HTR-8/SVneo (cell line): ENCODE measurements around the gene TMEM163.

Experiments used
- DNase-seq: peaks from one replicate; pipeline ENCODE4 v3.0.0; 2011; ENCODE audit warnings: low spot score, mixed read lengths; ENCODE audit not compliant: insufficient read length
- FAIRE-seq: peaks from 2 replicates; lab custom pipeline; 2011; peaks lifted over from hg19 to GRCh38; lab: Jason Lieb, UNC

The TMEM163 gene

DNA sequence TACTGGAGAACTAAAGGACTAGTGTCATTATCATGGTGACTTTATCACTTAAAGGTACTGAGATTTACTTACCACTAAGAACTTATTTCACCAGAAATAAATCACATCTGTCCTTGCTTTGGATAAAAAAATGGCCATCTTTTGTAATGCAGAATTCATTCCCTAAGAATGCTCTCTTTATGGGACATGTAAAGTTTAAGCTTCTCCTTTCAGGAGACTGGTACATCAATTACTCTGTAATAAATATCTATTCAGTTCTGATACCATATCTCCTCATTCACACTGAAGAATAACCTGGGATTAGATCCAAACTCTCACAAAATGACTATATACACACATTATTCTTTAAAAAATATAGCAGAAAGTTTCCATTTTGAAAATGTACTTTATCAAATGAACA lies 24.4 kb downstream of the TMEM163 start:
- FAIRE-seq (no peak), DNase-seq (no peak)

DNA sequence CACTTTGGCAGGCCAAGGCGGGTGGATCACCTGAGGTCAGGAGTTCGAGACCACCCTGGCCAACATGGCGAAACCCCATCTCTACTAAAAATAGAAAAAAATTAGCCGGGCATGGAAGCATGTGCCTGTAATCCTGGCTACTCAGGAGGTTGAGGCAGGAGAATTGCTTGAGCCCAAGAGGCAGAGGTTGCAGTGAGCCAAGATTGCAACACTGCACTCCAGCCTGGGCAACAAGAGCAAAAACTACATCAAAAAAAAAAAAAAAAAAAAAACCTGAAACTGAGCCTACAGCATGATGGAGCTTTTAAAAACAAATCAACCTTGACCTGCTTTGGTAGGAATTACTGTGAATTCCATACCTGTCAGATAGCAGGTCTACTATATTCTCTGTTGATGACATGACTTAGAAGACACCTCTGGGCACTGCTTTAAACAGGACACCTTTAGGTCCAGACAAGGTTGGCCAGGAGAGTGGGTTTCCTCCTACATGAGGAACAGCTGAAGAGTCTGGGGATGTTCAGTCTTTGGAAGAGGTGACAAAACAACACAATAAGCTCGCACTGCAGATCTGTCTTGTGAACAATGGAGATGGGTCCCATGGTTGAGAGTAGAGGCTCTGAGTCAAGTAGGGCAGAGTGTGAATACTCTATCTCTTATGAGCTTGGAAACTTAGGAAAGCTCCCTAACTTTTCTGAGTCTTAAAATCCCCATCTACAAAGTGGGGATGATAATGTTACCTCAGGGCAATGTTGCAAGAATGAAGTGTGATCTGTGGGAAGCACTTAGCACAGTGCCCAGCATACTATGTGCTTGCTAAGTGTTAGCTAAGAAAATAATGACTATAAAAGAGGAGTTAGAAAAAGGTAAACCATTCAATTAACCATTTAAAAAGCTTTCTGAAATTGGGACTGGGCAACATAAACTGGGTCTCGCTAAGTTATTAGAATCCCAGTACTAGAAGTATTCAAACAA lies 25.2 kb downstream of the TMEM163 start:
- FAIRE-seq (no peak), DNase-seq (no peak)

DNA sequence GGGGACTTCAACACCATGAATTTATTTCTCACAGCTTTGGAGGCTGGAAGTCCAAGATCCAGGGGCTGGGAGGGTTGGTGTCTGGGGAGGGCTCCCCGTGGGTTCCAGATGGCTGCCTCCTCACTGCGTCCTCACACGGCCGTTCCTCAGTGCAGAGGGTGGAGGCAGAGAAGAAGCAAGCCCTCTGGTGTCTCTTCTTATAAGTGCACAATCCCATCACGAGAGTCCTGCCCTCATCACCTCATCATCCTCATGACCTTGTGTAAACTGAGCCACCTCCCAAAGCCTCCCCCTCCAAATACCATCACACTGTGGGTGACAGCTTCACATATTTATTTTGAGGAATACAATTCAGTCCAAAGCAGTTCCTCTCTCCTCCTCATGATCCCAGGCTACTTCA lies 26.3 kb downstream of the TMEM163 start:
- DNase-seq, result no peak
- FAIRE-seq, result no peak

DNA sequence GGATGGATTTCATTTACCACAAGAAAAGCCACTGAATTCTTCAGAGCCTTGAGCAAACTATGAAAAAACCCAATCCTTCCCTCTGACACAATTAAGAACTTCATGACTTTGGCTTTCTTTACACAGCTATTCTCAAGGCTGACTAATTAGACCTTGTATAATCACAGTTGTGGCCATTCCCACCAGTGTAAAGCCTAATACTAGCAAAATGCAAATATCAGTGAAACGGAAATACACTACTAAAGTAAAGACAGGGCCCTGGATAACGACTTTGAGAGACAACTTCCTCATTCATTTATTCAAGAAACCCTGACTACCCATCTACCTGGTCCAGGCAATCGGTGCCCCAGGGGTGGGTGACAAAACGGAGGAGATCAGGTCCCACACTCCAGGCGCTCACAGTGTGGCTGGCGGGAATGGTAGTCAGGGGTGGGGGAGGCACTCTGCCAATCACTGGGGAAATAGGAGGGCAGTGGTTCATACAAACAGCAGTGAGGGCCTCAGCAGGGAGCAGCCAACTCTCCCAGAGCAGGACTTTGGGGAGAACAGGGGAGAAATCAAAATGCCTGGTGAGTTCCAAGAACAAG lies 28.1 kb downstream of the TMEM163 start:
- FAIRE-seq (no peak), DNase-seq (no peak)

DNA sequence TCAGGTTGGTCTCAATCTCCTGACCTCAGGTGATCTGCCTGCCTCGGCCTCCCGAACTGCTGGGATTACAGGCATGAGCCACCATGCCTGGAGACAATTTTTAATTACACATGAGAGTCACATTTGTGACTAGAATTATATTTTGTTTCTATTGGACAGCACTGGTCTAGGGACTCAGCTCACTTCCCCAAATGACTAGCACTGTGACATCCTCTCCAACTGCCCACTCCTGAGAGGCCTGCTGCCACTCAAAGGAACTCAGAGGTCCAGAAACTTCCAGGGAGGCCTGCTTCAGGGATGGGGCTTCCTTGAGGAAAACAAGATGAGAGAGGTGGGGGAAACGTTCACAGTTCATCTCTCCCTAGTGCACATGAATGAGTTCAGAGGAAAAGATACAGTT lies 29.5 kb downstream of the TMEM163 start:
- DNase-seq, result no peak

DNA sequence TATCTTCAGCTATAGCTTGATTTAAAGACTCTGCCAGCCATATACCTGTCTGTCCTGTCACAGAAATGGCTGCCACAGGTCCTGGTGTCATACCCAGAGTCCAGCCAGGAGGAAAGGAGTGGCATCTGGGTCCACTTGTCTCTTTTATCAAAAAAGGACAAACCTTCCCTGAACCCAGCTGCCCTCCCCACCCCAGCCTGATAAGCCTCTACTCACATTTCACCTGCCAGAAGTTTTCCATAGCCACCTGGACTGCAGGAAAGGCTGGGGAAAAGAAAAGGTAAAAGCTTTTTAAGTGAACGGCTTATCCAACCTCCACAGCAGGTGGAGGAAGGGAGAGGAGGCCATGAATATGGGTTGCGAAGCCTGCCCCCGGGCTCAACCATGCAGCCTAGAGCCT lies 32.8 kb downstream of the TMEM163 start:
- no peak for DNase-seq
- FAIRE-seq, result no peak

More for the DNA sequence above, 29.5 kb downstream of the TMEM163 start:
- no peak for FAIRE-seq

DNA sequence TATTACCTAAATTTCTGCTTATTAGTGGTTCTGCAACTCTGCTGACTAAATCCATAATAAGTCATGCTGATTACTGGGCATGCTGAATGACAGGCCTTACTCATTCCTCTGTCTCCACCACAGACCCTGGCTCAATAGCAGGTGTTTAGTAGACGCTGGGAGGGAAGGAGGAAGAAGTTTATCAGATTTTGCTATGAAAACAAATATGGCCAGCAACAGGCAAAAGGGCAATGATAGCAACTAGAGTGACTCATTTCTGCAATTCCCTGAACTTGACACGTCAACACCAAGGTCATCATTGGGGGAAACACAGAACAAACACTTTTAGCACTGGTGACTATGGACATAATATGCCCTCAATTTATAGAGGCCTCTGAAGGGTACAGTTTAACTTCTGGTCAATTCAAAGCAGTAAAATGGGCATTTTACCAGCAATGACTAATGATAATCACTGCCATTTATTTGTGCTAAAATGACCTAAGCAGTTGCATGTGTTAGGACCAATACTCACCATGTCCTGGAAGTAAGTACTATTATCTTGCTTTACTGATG lies 35.2 kb downstream of the TMEM163 start:
- no peak for FAIRE-seq

DNA sequence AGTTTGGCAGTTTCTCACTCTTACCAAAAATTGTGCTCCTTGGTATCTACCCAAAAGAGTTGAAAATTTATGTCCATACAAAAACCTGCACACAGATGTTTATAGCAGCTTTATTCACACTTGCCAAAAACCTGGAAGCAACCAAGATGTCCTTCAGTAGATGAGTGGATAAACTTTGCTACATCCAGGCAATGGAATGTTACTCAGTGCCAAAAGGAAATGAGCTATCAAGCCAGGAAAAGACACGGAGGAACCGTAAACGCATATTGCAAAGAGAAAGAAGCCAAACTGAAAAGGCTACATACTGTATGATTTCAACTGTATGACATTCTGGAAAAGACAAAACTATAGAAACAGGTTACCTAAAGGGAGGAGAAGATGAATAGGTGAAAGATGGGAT lies 36.1 kb downstream of the TMEM163 start:
- DNase-seq, result no peak
- no peak for FAIRE-seq

More for the DNA sequence above, 35.2 kb downstream of the TMEM163 start:
- no peak for DNase-seq

DNA sequence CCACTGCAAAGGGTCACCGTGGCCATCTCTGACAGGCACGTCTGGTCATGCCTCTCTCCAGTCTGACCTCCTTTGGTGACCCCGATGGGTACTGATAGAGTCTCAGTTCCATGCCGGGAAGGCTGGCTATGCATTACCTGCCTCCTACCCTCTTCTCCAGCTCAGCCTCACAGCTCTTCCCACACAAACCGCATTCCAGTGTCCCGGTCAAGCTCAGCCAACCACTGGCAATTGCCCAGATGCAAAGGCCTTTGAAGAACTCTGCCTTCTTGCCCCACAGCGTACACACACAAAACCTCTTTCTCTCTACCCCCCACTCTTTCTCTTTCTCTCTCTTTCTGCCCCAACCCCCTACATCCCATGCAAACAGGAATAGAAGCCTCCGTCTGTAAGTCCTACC lies 37.6 kb downstream of the TMEM163 start:
- FAIRE-seq, result no peak

DNA sequence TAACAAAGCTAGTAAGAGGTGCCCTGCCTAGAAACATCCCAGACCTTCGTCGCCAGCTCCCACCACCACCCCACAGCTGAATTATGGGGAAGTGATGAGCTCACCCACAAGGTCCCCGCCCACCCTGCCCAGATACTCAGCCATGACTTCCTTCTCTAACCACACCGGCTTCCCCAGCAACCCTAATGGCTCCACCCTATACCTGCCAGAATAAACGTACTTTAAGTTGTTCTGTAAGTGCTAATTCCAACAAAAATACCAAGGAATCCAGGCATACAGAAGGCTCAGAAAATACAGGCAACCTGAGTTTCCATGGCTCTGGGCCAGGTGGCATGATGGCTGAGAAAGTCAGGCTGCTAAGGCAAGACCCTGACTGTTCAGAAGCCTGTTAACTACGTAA lies 39.1 kb downstream of the TMEM163 start:
- no peak for DNase-seq

More for the DNA sequence above, 37.6 kb downstream of the TMEM163 start:
- DNase-seq, result no peak

DNA sequence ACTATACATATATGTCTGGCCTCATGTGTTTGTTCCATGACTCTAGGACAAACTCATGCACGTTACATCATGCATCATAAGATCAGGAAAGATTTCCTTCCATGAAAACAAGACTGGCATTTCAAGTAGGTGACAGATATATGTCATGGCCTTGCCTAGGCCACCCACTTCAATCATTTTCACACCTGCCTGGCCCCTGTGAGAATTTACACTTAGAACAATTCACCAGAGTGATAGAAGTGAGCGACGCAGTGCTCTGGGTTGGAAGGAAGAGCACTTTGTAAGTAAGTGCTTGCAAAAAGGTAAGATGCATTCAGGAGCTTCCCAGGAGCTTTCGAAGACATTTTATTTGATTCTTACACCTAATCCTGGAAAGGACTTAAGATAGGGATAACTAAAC lies 39.5 kb downstream of the TMEM163 start:
- DNase-seq (no peak), FAIRE-seq (no peak)

More for the DNA sequence above, 39.1 kb downstream of the TMEM163 start:
- FAIRE-seq, result no peak

DNA sequence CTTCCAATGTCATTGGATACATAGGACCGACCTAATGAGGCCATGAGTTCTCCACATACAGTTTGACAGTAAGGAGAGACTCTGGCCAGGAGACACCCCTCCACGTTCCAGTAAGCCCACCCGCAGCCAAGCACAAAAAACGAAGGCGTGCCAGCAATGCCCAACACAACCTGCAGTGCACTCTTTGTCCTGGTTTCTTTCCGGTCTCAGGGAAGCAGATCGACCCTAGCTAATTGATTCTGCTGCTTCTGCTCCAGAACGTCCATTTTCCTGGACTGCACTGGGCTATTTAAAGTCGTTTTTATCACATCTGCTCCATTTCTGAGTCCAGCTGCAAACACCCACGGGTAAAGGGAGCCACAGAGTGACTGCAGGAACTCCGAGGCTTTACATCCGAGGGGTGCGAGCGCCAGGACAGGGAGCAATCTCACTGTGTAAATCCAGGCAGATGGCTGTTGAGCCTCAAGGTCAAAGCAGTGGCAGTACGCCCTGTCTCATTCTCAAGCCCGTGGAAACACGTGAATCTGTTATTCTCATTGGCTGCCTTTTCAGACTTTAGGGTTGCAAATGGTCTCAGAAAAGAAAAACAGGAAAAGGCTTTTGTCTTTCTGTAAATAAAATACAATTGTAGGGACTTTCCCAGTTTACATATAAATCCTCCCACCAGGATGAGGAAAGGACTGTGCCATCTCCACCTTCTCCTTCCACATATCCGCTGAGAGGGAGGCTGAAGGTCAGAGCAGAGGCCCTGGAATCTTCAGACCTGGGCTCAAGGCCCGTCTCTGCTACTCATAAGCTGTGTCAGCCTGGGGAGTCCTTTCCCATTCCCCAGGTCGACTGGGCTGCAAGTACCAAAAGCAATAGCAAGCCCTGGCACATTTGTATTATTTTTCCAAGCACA lies 40.7 kb downstream of the TMEM163 start:
- no peak for DNase-seq
- FAIRE-seq, result no peak

DNA sequence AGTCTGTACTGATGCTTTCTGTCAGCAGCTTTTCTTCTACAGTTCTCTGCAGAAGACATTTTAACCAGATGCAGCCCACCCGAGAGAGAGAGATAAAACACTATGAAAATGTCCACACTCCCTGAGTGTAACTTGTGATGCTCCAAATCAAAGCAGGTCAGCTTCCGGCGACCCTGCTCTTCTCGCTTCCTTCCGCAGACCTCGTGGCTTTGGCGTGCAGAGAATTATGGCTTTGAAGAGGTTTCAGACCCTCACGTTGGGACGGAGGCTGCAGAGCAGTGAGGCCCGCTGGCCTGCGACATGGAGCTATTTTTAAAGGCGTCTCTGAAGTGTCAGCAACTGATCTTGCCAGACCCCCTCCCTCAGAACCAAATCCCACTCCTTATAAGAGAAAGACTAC lies 41.8 kb downstream of the TMEM163 start:
- no peak for DNase-seq
- FAIRE-seq, result no peak

DNA sequence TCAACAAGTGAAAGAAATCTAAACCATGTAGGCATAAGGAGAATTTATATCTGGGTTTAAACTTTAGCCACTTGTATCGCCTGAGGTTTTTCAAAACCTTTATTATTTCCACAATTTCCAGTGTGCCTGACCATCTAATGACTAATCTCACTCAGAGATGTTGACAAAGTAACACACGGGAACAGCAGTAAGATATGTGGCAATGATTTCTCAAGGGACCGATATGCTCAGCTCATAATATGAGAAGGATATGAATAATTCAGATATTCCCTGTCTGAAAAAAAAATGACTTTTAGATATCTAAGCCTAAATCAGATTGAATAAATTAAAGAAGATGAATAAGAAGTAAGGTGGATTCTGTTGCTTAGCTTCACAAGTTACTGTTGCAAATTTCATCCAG lies 43.5 kb downstream of the TMEM163 start:
- DNase-seq, result no peak
- FAIRE-seq, result no peak

DNA sequence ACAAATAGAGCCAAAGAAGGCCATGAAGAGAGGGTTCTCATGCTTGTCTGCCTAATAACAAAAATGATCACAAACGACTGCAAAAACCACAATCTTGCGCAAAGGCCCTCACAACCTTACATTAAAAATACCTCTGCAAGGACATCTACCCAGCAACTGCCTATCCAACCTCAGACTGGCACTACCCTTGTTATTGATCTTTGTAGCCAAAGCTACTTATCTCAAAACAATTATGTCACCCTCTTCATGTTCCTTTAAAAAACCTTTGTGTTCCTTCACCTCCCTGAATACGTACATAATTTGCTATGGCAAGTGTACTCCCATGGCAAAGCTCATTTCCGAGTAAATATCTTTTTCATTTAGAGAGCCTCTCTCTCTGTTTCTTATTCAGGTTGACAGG lies 44.1 kb downstream of the TMEM163 start:
- DNase-seq, result no peak
- FAIRE-seq, result no peak

DNA sequence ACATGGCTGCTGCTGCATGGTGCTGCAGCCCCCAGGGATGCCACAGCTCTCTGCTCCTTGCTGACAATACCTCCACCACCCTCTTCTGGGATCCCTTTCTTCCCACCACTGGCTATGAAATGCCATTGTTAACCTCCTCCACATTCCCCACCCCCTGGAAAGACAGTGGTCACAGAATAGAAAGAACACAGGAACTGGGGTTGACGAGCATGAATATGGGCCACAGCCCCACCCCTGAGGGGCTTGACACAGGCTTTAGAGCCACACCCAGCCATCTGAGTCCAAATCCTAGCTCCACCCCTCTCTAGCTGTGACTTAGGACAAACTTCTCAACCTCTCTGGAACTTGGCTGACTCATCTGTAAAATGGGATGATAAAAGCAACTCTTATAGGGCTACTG lies 47.3 kb downstream of the TMEM163 start:
- FAIRE-seq (no peak), DNase-seq (no peak)

DNA sequence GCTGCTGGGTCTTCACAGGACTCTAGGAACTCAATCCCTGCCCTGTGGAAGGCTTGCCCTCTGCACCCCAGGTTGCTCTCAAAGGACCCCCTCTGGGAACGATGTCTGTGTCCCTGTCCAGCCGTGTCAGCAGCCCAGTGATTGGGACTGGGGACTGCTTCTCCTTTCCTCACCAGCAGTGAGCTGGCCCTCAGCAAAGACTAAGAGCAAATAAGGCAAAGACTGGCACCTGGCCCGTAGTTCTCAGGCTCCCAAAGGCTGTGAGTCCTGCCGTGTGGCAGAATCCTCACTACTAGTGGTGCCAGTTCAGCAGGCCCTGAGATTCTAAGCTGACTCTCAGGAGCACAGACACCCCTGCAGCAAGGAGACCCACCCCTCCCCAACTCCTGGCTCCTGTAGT lies 47.8 kb downstream of the TMEM163 start:
- no peak for FAIRE-seq
- no peak for DNase-seq

DNA sequence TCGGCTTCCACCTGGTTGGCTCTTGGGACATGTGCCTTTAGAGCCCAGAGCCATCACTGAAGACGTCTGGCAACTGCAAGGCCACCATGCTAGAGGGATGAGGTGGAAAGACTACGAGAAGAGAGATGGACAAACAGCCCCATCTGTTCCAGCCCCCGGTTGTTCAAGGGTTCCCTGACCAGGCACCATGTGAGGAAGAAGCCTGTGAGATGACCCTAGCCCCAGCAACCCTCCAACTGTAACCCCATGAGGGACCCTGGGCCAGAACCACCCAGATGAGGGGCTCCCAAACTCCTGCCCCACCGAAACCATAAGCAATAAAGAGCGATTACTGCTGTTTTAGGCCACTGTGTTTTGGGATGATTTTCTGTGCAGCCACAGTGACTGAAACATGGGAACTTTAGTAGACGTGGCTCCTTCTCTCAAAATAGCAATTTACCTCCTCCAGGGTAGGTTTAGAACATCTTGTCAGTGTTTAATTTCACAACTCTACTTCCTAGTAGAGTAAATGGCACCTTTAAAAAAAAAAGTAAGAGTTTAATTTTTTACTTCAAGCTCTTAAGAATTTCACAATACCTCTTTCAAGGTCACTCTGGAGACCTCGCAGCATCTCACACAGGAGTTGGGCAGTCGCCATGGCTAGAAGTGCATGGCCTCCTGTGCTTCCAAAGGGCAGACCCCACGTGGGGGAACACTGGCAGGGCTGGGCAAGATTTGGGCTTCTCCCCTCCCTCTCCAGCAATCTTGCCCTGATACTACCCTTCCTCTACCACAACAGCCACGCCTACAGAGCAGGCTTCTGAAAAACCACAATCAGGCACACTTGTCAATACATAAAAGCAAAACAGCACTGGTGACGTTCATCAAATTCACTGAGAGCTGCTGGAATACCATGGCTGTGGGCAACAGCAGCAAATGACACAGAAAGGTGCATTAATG lies 48.8 kb downstream of the TMEM163 start:
- no peak for DNase-seq

DNA sequence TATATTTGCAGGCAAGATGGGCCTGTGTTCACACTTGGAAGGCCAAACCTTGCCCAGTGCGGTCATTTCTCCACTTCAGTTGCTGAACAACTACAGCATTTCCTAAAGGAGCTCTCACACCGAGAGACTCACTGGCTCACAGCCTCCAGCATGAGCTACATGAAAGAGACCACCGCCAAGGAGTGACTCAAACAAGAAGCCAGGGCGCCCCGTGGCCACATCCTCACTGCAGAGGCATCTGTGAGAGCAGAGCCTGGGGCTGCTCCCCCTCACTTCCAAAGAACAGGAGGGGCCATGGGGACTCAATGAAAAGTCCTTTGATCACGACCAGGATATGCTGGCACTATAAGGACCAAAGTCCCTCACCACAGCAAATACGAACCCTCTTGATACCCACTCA lies 50.0 kb downstream of the TMEM163 start:
- FAIRE-seq, result no peak
- no peak for DNase-seq

More for the DNA sequence above, 48.8 kb downstream of the TMEM163 start:
- FAIRE-seq, result no peak
